Fibroblast of skin of right biceps (primary cell): ENCODE results near the gene BTNL3.

Source experiments
- DNase-seq: peaks from one replicate; pipeline ENCODE4 v3.0.0-alpha.2; 2013

Gene BTNL3

DNA sequence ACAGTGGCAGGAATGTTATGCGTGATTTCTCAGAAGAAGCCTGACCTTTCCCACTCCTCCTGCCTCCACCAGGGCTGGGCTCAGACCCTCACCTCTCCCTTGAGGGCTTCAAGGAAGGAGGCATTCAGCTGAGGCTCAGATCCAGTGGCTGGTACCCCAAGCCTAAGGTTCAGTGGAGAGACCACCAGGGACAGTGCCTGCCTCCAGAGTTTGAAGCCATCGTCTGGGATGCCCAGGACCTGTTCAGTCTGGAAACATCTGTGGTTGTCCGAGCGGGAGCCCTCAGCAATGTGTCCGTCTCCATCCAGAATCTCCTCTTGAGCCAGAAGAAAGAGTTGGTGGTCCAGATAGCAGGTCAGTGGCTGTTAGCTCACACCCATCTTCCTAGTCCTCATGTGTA is 61.4 kb downstream of the BTNL3 start:
- DNase-seq: no peak

DNA sequence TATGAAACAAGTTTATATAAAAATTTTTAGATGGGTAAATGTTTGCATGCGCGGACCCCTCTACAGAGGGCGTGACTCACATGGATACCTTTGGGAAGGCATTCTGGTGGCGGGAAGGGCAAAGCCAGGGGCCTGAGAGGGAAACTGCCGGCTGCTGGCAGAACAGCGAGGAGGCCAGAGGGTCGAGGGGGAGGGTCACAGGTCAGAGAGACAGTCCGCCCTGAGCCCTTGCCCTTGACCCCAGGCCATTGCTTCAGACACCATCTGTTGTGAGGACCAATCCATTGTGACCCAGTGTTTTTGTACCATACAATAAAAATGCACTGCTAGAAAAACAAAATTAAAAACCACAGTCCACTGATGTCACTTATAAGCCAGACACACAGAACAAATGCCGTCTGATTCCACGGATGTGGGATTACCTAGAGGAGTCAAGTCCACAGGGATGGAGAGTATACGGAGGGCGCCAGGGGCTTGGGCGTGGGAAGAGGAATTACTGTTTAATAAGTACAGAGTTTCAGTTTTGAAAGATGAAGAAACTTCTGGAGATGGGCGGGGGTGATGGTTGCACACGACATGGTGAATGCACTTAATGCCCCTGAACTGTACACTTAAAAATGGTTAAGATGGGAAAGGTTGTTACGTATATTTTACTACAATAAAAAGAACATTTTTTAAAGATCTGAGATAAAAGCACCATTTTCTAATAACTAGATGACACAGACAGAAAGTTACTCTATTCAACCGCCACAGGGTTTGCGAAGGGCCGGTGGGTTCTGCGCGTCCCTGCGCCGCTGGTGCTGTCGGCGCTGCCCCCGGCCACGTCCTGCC is 63.4 kb downstream of the BTNL3 start:
- no peak for DNase-seq

- peak; percentile 11 for DNase-seq
Observed at GRCh38 chr5:181052672-181053487, 64.2 kb downstream of the BTNL3 start.

DNA sequence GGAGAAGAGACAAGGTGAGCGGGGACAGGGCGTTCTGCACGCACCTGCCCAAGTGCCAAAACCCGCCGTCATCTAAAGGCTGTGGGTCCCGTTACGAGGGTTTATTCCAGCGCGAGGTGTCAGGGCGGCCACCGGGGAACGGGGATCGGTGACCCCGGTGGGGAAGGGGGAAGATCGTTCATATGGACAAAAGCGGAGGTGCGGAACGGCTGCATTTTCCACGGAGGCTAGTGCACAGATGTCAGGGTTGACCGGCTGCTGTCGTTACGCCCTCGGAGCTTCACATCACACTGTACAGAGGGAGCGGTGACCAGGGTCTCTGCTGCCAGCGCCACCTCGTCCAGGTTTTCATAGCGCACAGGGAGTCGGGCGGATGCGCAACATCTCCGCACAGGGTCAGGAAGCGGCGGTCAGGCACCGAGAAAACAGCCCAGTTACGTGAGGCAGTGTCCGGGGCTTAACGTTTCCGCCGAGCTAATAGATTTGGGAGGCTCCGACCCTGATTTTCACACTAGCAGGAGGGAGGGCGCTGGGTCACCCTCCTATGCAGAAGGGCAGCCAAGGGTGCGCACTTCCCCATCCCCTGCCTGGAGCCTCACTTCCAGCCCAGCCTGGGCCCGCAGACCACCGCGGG is 65.0 kb downstream of the BTNL3 start:
- no peak for DNase-seq

DNA sequence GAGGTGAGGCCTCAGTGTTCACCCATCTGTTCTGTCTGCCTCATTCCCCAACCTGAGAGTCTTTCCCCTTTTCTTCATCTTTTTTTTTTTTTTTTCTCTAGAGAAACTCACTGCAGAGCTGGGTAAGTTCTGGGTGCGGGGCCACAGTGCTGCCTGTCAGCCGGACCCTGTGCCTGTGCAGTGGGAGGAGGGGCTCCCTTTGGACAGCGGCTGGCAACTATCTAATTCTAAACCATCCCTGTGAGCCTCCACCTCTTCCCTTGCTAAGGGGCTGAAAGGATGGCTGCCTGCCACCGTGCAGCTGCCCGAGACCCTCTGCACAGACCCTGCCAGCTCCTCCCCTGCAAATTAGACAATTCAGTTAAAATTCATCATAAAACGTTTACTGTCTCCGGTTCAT is 65.5 kb downstream of the BTNL3 start:
- no peak for DNase-seq

DNA sequence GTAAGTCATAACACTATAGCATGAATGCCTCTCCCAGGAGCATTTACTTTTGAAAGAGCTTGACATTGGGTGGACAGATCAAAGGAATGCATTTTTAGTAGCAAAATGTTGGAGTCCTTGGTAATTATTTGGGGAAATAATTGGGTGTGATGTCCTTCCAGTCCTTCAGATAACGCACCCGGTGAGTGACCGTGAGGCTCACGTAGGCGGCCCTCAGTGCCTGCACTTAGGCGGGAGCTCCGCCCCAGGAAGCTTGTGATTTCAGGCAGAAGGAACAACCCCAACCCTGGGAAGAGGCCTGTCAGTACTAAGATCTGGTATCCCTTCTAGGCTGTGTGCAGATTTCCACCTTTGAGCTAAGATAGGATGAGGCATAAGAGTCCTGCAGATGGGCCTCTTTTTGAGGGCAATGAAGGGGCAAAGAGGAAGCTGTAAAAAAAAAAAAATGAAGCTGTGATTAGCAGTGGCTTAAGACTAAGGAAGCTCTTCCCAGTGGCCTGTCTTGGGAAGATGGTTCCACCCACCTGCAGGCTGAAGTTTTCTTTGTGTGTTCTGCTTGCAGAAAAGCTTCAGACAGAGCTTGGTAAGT is 66.3 kb downstream of the BTNL3 start:
- no peak for DNase-seq
